Measurements from ENCODE around the gene PRDX3. TPM values are rescaled to one million over a fixed set of nuclear protein-coding genes. Genes with fewer than 3 reads are reported as not detected.

Gene PRDX3
- polyA plus RNA-seq, 1 donor (not counting 4 experiments of a cell fraction or from before 2014, with no cell fraction given): 304 TPM

- dilution Hi-C loops (cut with MboI; ENCODE audit: extremely low pct_ligation_motif_present, low sequenced_read_pairs): loop anchor here (25.0 kb wide), 1 partner anchor 190 kb away; no protein-coding TSS in a partner anchor
- no peak for DNase-seq (ENCODE audit: low read depth, low spot score)
- Histone ChIP-seq H4K20me1 (ENCODE audit: control insufficient read depth, extremely low read depth, insufficient read depth, low read length) (no peaks in the 10 kb centered on the region), H3K4me1 (ENCODE audit: control insufficient read depth, extremely low read depth, insufficient read depth, low read length) (no peaks in the 10 kb centered on the region), H3K4me3 (ENCODE audit: control insufficient read depth in 2 of 3, extremely low read depth in 1 of 3, insufficient read depth in 2 of 3, low read depth in 1 of 3, low read length in 3 of 3) (no peak overlapping the region), H3K9me3 (ENCODE audit: control insufficient read depth, low read depth, low read length) (no peaks in the 10 kb centered on the region), H3K9me1 (ENCODE audit: control insufficient read depth, extremely low read depth, insufficient read depth, low read length) (no peaks in the 10 kb centered on the region), H3K27ac (ENCODE audit: control insufficient read depth, insufficient read depth, low read length) (no peak overlapping the region), H3K9ac (ENCODE audit: control insufficient read depth, extremely low read depth, insufficient read depth, low read length) (no peak overlapping the region), H2AFZ (ENCODE audit: control insufficient read depth, low read length) (no peak overlapping the region), H3K79me2 (ENCODE audit: control insufficient read depth, insufficient read depth, low read length) (peaks cover 11% of the 10 kb centered on the region), H3K4me2 (ENCODE audit: control insufficient read depth, extremely low read depth, insufficient read depth, low read depth, low read length) (no peak overlapping the region), H3K27me3 (ENCODE audit: control insufficient read depth, extremely low read depth, insufficient read depth, low read length) (no peaks in the 10 kb centered on the region), H3K36me3 (ENCODE audit: control insufficient read depth in 2 of 2, extremely low read depth in 1 of 2, insufficient read depth in 2 of 2, low read length in 2 of 2) (no peaks in the 10 kb centered on the region)
- no peak for TF ChIP-seq EZH2 (IDR thresholded peaks at IDR 0.05; ENCODE audit: low read length)
- TF ChIP-seq, protein P1, sequence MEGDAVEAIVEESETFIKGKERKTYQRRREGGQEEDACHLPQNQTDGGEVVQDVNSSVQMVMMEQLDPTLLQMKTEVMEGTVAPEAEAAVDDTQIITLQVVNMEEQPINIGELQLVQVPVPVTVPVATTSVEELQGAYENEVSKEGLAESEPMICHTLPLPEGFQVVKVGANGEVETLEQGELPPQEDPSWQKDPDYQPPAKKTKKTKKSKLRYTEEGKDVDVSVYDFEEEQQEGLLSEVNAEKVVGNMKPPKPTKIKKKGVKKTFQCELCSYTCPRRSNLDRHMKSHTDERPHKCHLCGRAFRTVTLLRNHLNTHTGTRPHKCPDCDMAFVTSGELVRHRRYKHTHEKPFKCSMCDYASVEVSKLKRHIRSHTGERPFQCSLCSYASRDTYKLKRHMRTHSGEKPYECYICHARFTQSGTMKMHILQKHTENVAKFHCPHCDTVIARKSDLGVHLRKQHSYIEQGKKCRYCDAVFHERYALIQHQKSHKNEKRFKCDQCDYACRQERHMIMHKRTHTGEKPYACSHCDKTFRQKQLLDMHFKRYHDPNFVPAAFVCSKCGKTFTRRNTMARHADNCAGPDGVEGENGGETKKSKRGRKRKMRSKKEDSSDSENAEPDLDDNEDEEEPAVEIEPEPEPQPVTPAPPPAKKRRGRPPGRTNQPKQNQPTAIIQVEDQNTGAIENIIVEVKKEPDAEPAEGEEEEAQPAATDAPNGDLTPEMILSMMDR (optimal IDR thresholded peaks at IDR 0.05 in 1 of 3, IDR thresholded peaks at IDR 0.05 in 1 of 3, conservative IDR thresholded peaks at IDR 0.05 in 1 of 3; ENCODE audit: extremely low read depth in 1 of 3, insufficient read depth in 2 of 3, low read length in 3 of 3): no peak
- no peak for FAIRE-seq
Measured at GRCh38 chr10:119222537-119222936, 43.9 kb upstream of the PRDX3 start.

- Histone ChIP-seq H3K9me1 (ENCODE audit: control insufficient read depth, extremely low read depth, insufficient read depth, low read length) (no peaks in the 10 kb centered on the region), H3K36me3 (ENCODE audit: control insufficient read depth in 2 of 2, extremely low read depth in 1 of 2, insufficient read depth in 2 of 2, low read length in 2 of 2) (no peaks in the 10 kb centered on the region), H3K4me3 (ENCODE audit: control insufficient read depth in 2 of 3, extremely low read depth in 1 of 3, insufficient read depth in 2 of 3, low read depth in 1 of 3, low read length in 3 of 3) (no peak overlapping the region), H2AFZ (ENCODE audit: control insufficient read depth, low read length) (no peak overlapping the region), H3K27ac (ENCODE audit: control insufficient read depth, insufficient read depth, low read length) (no peak overlapping the region), H3K4me2 (ENCODE audit: control insufficient read depth, extremely low read depth, insufficient read depth, low read depth, low read length) (no peak overlapping the region), H3K4me1 (ENCODE audit: control insufficient read depth, extremely low read depth, insufficient read depth, low read length) (no peaks in the 10 kb centered on the region), H4K20me1 (ENCODE audit: control insufficient read depth, extremely low read depth, insufficient read depth, low read length) (no peaks in the 10 kb centered on the region), H3K79me2 (ENCODE audit: control insufficient read depth, insufficient read depth, low read length) (peaks cover 11% of the 10 kb centered on the region), H3K9ac (ENCODE audit: control insufficient read depth, extremely low read depth, insufficient read depth, low read length) (no peak overlapping the region), H3K9me3 (ENCODE audit: control insufficient read depth, low read depth, low read length) (no peaks in the 10 kb centered on the region), H3K27me3 (ENCODE audit: control insufficient read depth, extremely low read depth, insufficient read depth, low read length) (no peaks in the 10 kb centered on the region)
- dilution Hi-C loops (cut with MboI; ENCODE audit: extremely low pct_ligation_motif_present, low sequenced_read_pairs): loop anchor here (25.0 kb wide), 1 partner anchor 191 kb away; no protein-coding TSS in a partner anchor
- DNase-seq (ENCODE audit: low read depth, low spot score) (no peak), FAIRE-seq (no peak)
- TF ChIP-seq, protein P1 (optimal IDR thresholded peaks at IDR 0.05 in 1 of 3, IDR thresholded peaks at IDR 0.05 in 1 of 3, conservative IDR thresholded peaks at IDR 0.05 in 1 of 3; ENCODE audit: extremely low read depth in 1 of 3, insufficient read depth in 2 of 3, low read length in 3 of 3): no peak
- no peak for TF ChIP-seq EZH2 (IDR thresholded peaks at IDR 0.05; ENCODE audit: low read length)
Measured at GRCh38 chr10:119221666-119222065, 43.1 kb upstream of the PRDX3 start.
